Gastrocnemius medialis (tissue), 4 donors: ENCODE results near the gene DTNBP1.

ENCODE experiments used
- CTCF ChIP-seq, 5 experiments: fragments of 450-650 bp in 3 of 5; fragments of 200-600 bp in 2 of 5; sonication (generic) in 2 of 5; IDR thresholded peaks in 4 of 5; conservative IDR thresholded peaks in 1 of 5; 1 replicate in 4 of 5; 2 replicates in 1 of 5; pipeline ENCODE4 v1.5.1; 2016 to 2019; ENCODE audit warnings: antibody characterized with exemption in 5 of 5, mild to moderate bottlenecking in 3 of 5, moderate library complexity in 3 of 5
- POLR2A ChIP-seq, 2 donors: fragments of 450-650 bp; IDR thresholded peaks; one replicate each; pipeline ENCODE4 v1.6.1; 2017; ENCODE audit warnings: antibody characterized with exemption in 2 of 2, mild to moderate bottlenecking in 2 of 2, moderate library complexity in 2 of 2

- TF ChIP-seq CTCF (IDR thresholded peaks at IDR 0.05 in 4 of 5, conservative IDR thresholded peaks at IDR 0.05 in 1 of 5) (no peak), POLR2A (IDR thresholded peaks at IDR 0.05) (no peak)
Measured at GRCh38 chr6:15629487-15629886, 33.3 kb downstream of the DTNBP1 start.
